Prostate gland (tissue), 2 donors: ENCODE measurements around the gene RXRA. TPM values are rescaled to one million over a fixed set of nuclear protein-coding genes. Genes with fewer than 3 reads are reported as not detected.

Experiments
- DNase-seq: peaks from one replicate; pipeline ENCODE4 v3.0.0-alpha.2; 2019; ENCODE audit warnings: low spot score
- H3K27ac ChIP-seq, 2 donors: fragments of 200-600 bp; sonication (generic); 2 replicates each; pipeline ENCODE4 v1.5.1; 2017 to 2019
- H3K27me3 ChIP-seq: fragments of 200-600 bp; sonication (generic); replicated peaks from 2 replicates; pipeline ENCODE4 v1.5.1; 2019; ENCODE audit not compliant: insufficient read depth
- H3K36me3 ChIP-seq, 2 donors: fragments of 200-600 bp; sonication (generic); 1 replicate in 1 of 2; 2 replicates in 1 of 2; pipeline versions ENCODE4 v1.5.1 to v1.8.1; 2017 to 2019
- H3K4me1 ChIP-seq: fragments of 200-600 bp; sonication (generic); replicated peaks from 2 replicates; pipeline ENCODE4 v1.5.1; 2019
- H3K4me3 ChIP-seq, 2 donors: fragments of 200-600 bp; sonication (generic); 2 replicates each; pipeline ENCODE4 v1.5.1; 2017 to 2019
- H3K9me3 ChIP-seq: fragments of 200-600 bp; sonication (generic); 2 replicates; pipeline ENCODE4 v1.5.1; 2017
- CTCF ChIP-seq, 4 experiments: fragments of 200-600 bp in 2 of 4; fragments of 450-650 bp in 2 of 4; sonication (generic) in 2 of 4; IDR thresholded peaks; 1 replicate in 3 of 4; 2 replicates in 1 of 4; pipeline ENCODE4 v1.5.1; 2016 to 2019; ENCODE audit warnings: antibody characterized with exemption in 4 of 4, mild to moderate bottlenecking in 2 of 4, moderate library complexity in 2 of 4
- POLR2A ChIP-seq: fragments of 450-650 bp; IDR thresholded peaks from one replicate; pipeline ENCODE4 v1.6.1; 2016; ENCODE audit warnings: antibody characterized with exemption, mild to moderate bottlenecking
- POLR2AphosphoS5 ChIP-seq: sonication (generic); formaldehyde crosslinking; IDR thresholded peaks from one replicate; pipeline ENCODE4 v1.6.1; 2017; ENCODE audit warnings: antibody characterized with exemption
- WGBS: methylation state at CpG from one replicate; pipeline ENCODE4 v1.1.5; 2018; 5-methylcytosine and 5-hydroxymethylcytosine counted together
- intact Hi-C: fragments of 100-400 bp; cut with DNase I; formaldehyde crosslinking; loops from one replicate; pipeline ENCODE4 v1.14.2; 2022
- total RNA-seq, 2 donors: library from RNA; depleted of rRNA; stranded (reverse); fragments of >200 nt; gene quantifications; one replicate each; pipeline ENCODE4 v1.1.0, GENCODE V29; 2016

RXRA gene
- total RNA-seq, 2 donors from 2014 or later, result 69.5 to 84.1 TPM

GRCh38 chr9:134432471-134432870, 106.2 kb downstream of the RXRA start:
- peak; percentile 68 for DNase-seq
- 42% methylated on average over 14 of the region's 14 CpGs for WGBS
- peaks cover 43% of the 10 kb centered on the region for H3K4me1 ChIP-seq
- peaks cover 0 to 5% of the 10 kb centered on the region in 2 donors for H3K36me3 ChIP-seq
- no peak overlapping the region for H3K4me3 ChIP-seq
- intact Hi-C loops, result loop anchor here (10.0 kb wide), 1 partner anchor 368 kb away; the partner anchor contains the start of gene BRD3
- H3K27ac ChIP-seq, result peak overlapping the region; percentile 94 to 96
- TF ChIP-seq POLR2A (no peak), POLR2AphosphoS5 (peak; percentile 60), CTCF (IDR thresholded peaks at IDR 0.05) (peak in 1 of 4 experiments; percentile 12)
- no peaks in the 10 kb centered on the region for H3K9me3 ChIP-seq
- no peaks in the 10 kb centered on the region for H3K27me3 ChIP-seq

GRCh38 chr9:134433101-134433500, 106.8 kb downstream of the RXRA start:
- Histone ChIP-seq H3K9me3 (no peaks in the 10 kb centered on the region), H3K4me1 (peaks cover 49% of the 10 kb centered on the region), H3K27ac (peak overlapping the region; percentile 94 to 96), H3K4me3 (no peak overlapping the region), H3K36me3 (peaks cover 0 to 5% of the 10 kb centered on the region in 2 donors), H3K27me3 (no peaks in the 10 kb centered on the region)
- WGBS, result 27% methylated on average over 14 of the region's 14 CpGs
- intact Hi-C loops, result loop anchor here (10.0 kb wide), 1 partner anchor 368 kb away; the partner anchor contains the start of gene BRD3
- peak; percentile 70 for DNase-seq
- TF ChIP-seq POLR2AphosphoS5 (peak; percentile 71), POLR2A (no peak), CTCF (IDR thresholded peaks at IDR 0.05) (no peak)

- peaks cover 0 to 5% of the 10 kb centered on the region in 2 donors for H3K36me3 ChIP-seq
- H3K27ac ChIP-seq, result peak overlapping the region; percentile 94 to 96
- H3K4me1 ChIP-seq, result peaks cover 49% of the 10 kb centered on the region
- H3K4me3 ChIP-seq, result no peak overlapping the region
- H3K27me3 ChIP-seq, result no peaks in the 10 kb centered on the region
- DNase-seq, result no peak
- intact Hi-C loops, result loop anchor here (10.0 kb wide), 1 partner anchor 369 kb away; the partner anchor contains the start of gene BRD3
- TF ChIP-seq POLR2A, result no peak
- TF ChIP-seq CTCF (IDR thresholded peaks at IDR 0.05), result no peak
- no peak for TF ChIP-seq POLR2AphosphoS5
- WGBS, result 64% methylated on average over 29 of the region's 30 CpGs
- no peaks in the 10 kb centered on the region for H3K9me3 ChIP-seq
These were observed 107.9 kb downstream of the RXRA start for GRCh38 chr9:134433909-134434882.

GRCh38 chr9:134434894-134435506, 108.7 kb downstream of the RXRA start:
- Histone ChIP-seq H3K27ac (peak overlapping the region; percentile 94 to 96), H3K9me3 (no peaks in the 10 kb centered on the region), H3K4me3 (no peak overlapping the region), H3K4me1 (peaks cover 49% of the 10 kb centered on the region), H3K36me3 (peaks cover 0 to 5% of the 10 kb centered on the region in 2 donors), H3K27me3 (no peaks in the 10 kb centered on the region)
- DNase-seq, result peak; percentile 97
- 3% methylated on average over 16 of the region's 17 CpGs for WGBS
- intact Hi-C loops, result loop anchor here (5.0 to 10.0 kb wide), 2 partner anchors 58 to 370 kb away; partner anchors contain the start of gene BRD3
- TF ChIP-seq POLR2AphosphoS5 (peak; percentile 97), CTCF (IDR thresholded peaks at IDR 0.05) (no peak), POLR2A (peak; percentile 24)
